Activated T-helper 2 cell treated with anti-CD3 and anti-CD28 coated beads, Interferon-gamma antibody, Interleukin-2, Interleukin-4, amounts not matched to agents 10 μg/mL and 5 μg/mL and 100 μg/mL, durations not matched to agents 14 hours and 24 hours and 36 hours (primary cell): Measurements from ENCODE around the gene RER1. TPM values are rescaled to one million over a fixed set of nuclear protein-coding genes. Genes with fewer than 3 reads are reported as not detected.

Experiments
- DNase-seq: peaks from one replicate; pipeline ENCODE4 v3.0.0; 2021; ENCODE audit warnings: low spot score
- H3K27ac Mint-ChIP-seq: one replicate; pipeline ENCODE4 v1.8.0; 2021; ENCODE audit warnings: mixed read lengths
- H3K27me3 Mint-ChIP-seq: one replicate; pipeline ENCODE4 v1.8.0; 2021; ENCODE audit warnings: low read depth, mixed read lengths
- H3K36me3 Mint-ChIP-seq: one replicate; pipeline ENCODE4 v1.8.0; 2021; ENCODE audit warnings: low read depth, mixed read lengths
- H3K4me1 Mint-ChIP-seq: one replicate; pipeline ENCODE4 v1.8.0; 2021; ENCODE audit warnings: low read depth, mixed read lengths
- H3K4me3 Mint-ChIP-seq: one replicate; pipeline ENCODE4 v1.8.0; 2021; ENCODE audit warnings: low read depth, mild to moderate bottlenecking, moderate library complexity, mixed read lengths
- H3K9me3 Mint-ChIP-seq: one replicate; pipeline ENCODE4 v1.8.0; 2021; ENCODE audit warnings: mixed read lengths
- intact Hi-C: fragments of 100-400 bp; cut with micrococcal nuclease; formaldehyde crosslinking; loops from one replicate; pipeline ENCODE4 v1.15.1; 2023
- total RNA-seq: library from RNA; stranded (reverse); gene quantifications from 2 replicates; pipeline ENCODE4 v1.2.3, GENCODE V29; 2022

RER1 gene
- total RNA-seq, 1 donor from 2014 or later: 142 TPM

- no peaks in the 10 kb centered on the region for H3K27me3 Mint-ChIP-seq
- no peak overlapping the region for H3K27ac Mint-ChIP-seq
- DNase-seq: no peak
- H3K36me3 Mint-ChIP-seq: no peaks in the 10 kb centered on the region
- H3K4me1 Mint-ChIP-seq: no peaks in the 10 kb centered on the region
- H3K4me3 Mint-ChIP-seq: no peak overlapping the region
- intact Hi-C loops: no loop called here
- H3K9me3 Mint-ChIP-seq: peaks cover 7% of the 10 kb centered on the region
Measured at GRCh38 chr1:2427976-2428375, 36.3 kb downstream of the RER1 start.

- no peaks in the 10 kb centered on the region for H3K36me3 Mint-ChIP-seq
- intact Hi-C loops: no loop called here
- H3K27ac Mint-ChIP-seq: no peak overlapping the region
- H3K4me3 Mint-ChIP-seq: no peak overlapping the region
- no peaks in the 10 kb centered on the region for H3K27me3 Mint-ChIP-seq
- H3K9me3 Mint-ChIP-seq: peaks cover 6% of the 10 kb centered on the region
- DNase-seq: no peak
- no peaks in the 10 kb centered on the region for H3K4me1 Mint-ChIP-seq
Measured at GRCh38 chr1:2428490-2428889, 36.8 kb downstream of the RER1 start.

GRCh38 chr1:2429780-2430591 lies 38.3 kb downstream of the RER1 start:
- no peak for DNase-seq
- Mint-ChIP-seq H3K36me3 (no peaks in the 10 kb centered on the region), H3K4me3 (no peak overlapping the region)

GRCh38 chr1:2430592-2430973 lies 38.9 kb downstream of the RER1 start:
- intact Hi-C loops: no loop called here
- no peaks in the 10 kb centered on the region for H3K4me1 Mint-ChIP-seq
- H3K27ac Mint-ChIP-seq: no peak overlapping the region
- H3K4me3 Mint-ChIP-seq: no peak overlapping the region
- H3K9me3 Mint-ChIP-seq: peaks cover 6% of the 10 kb centered on the region
- no peaks in the 10 kb centered on the region for H3K27me3 Mint-ChIP-seq
- no peak for DNase-seq
- H3K36me3 Mint-ChIP-seq: no peaks in the 10 kb centered on the region

More at GRCh38 chr1:2429780-2430591, 38.3 kb downstream of the RER1 start:
- H3K9me3 Mint-ChIP-seq: peaks cover 6% of the 10 kb centered on the region
- H3K4me1 Mint-ChIP-seq: no peaks in the 10 kb centered on the region
- H3K27me3 Mint-ChIP-seq: no peaks in the 10 kb centered on the region
- H3K27ac Mint-ChIP-seq: no peak overlapping the region
- intact Hi-C loops: no loop called here

GRCh38 chr1:2431103-2431502 lies 39.5 kb downstream of the RER1 start:
- H3K4me3 Mint-ChIP-seq: no peak overlapping the region
- no peaks in the 10 kb centered on the region for H3K36me3 Mint-ChIP-seq
- H3K27ac Mint-ChIP-seq: no peak overlapping the region
- intact Hi-C loops: no loop called here
- DNase-seq: no peak
- H3K27me3 Mint-ChIP-seq: no peaks in the 10 kb centered on the region
- H3K9me3 Mint-ChIP-seq: peaks cover 6% of the 10 kb centered on the region
- H3K4me1 Mint-ChIP-seq: no peaks in the 10 kb centered on the region

GRCh38 chr1:2431518-2431917 lies 39.9 kb downstream of the RER1 start:
- DNase-seq: no peak
- no peaks in the 10 kb centered on the region for H3K27me3 Mint-ChIP-seq
- H3K36me3 Mint-ChIP-seq: no peaks in the 10 kb centered on the region
- intact Hi-C loops: no loop called here
- no peak overlapping the region for H3K27ac Mint-ChIP-seq
- peaks cover 6% of the 10 kb centered on the region for H3K9me3 Mint-ChIP-seq
- no peaks in the 10 kb centered on the region for H3K4me1 Mint-ChIP-seq
- no peak overlapping the region for H3K4me3 Mint-ChIP-seq

GRCh38 chr1:2432441-2432844 lies 40.8 kb downstream of the RER1 start:
- H3K4me1 Mint-ChIP-seq: no peaks in the 10 kb centered on the region
- no peak overlapping the region for H3K4me3 Mint-ChIP-seq
- intact Hi-C loops: no loop called here
- peaks cover 6% of the 10 kb centered on the region for H3K9me3 Mint-ChIP-seq
- H3K27me3 Mint-ChIP-seq: no peaks in the 10 kb centered on the region
- H3K27ac Mint-ChIP-seq: no peak overlapping the region
- H3K36me3 Mint-ChIP-seq: no peaks in the 10 kb centered on the region
- no peak for DNase-seq

GRCh38 chr1:2433196-2433595 lies 41.6 kb downstream of the RER1 start:
- Mint-ChIP-seq H3K9me3 (peaks cover 6% of the 10 kb centered on the region), H3K4me3 (no peak overlapping the region), H3K4me1 (no peaks in the 10 kb centered on the region), H3K27me3 (no peaks in the 10 kb centered on the region), H3K36me3 (no peaks in the 10 kb centered on the region), H3K27ac (no peak overlapping the region)
- intact Hi-C loops: no loop called here
- no peak for DNase-seq

- Mint-ChIP-seq H3K4me1 (no peaks in the 10 kb centered on the region), H3K9me3 (peaks cover 6% of the 10 kb centered on the region), H3K36me3 (no peaks in the 10 kb centered on the region), H3K4me3 (no peak overlapping the region), H3K27ac (no peak overlapping the region), H3K27me3 (no peaks in the 10 kb centered on the region)
- intact Hi-C loops: no loop called here
- no peak for DNase-seq
Measured at GRCh38 chr1:2433936-2434655, 42.5 kb downstream of the RER1 start.

- H3K9me3 Mint-ChIP-seq: no peaks in the 10 kb centered on the region
- H3K27me3 Mint-ChIP-seq: no peaks in the 10 kb centered on the region
- H3K27ac Mint-ChIP-seq: no peak overlapping the region
- intact Hi-C loops: no loop called here
- no peak for DNase-seq
- H3K4me3 Mint-ChIP-seq: no peak overlapping the region
- no peaks in the 10 kb centered on the region for H3K4me1 Mint-ChIP-seq
- no peaks in the 10 kb centered on the region for H3K36me3 Mint-ChIP-seq
Measured at GRCh38 chr1:2435091-2435490, 43.5 kb downstream of the RER1 start.

GRCh38 chr1:2435746-2436355 lies 44.2 kb downstream of the RER1 start:
- DNase-seq: no peak
- Mint-ChIP-seq H3K4me1 (no peaks in the 10 kb centered on the region), H3K9me3 (no peaks in the 10 kb centered on the region), H3K4me3 (no peak overlapping the region), H3K27me3 (no peaks in the 10 kb centered on the region), H3K36me3 (no peaks in the 10 kb centered on the region), H3K27ac (no peak overlapping the region)
- intact Hi-C loops: no loop called here

- Mint-ChIP-seq H3K36me3 (no peaks in the 10 kb centered on the region), H3K4me1 (no peaks in the 10 kb centered on the region), H3K9me3 (no peaks in the 10 kb centered on the region), H3K4me3 (no peak overlapping the region), H3K27ac (no peak overlapping the region), H3K27me3 (no peaks in the 10 kb centered on the region)
- intact Hi-C loops: no loop called here
- no peak for DNase-seq
Measured at GRCh38 chr1:2436876-2437275, 45.2 kb downstream of the RER1 start.

GRCh38 chr1:2437617-2438016 lies 46.0 kb downstream of the RER1 start:
- Mint-ChIP-seq H3K27ac (no peak overlapping the region), H3K27me3 (peaks cover under 1% of the 10 kb centered on the region), H3K36me3 (no peaks in the 10 kb centered on the region), H3K4me1 (no peaks in the 10 kb centered on the region), H3K9me3 (no peaks in the 10 kb centered on the region), H3K4me3 (no peak overlapping the region)
- DNase-seq: no peak
- intact Hi-C loops: no loop called here
